ENCODE data around the gene C5AR1. TPM values are rescaled to one million over a fixed set of nuclear protein-coding genes. Genes with fewer than 3 reads are reported as not detected.

The C5AR1 gene
- total and polyA plus RNA-seq, 9 of the 15 experiments (the other 6 are each of a cell fraction or from before 2014, with no cell fraction given) = 0.06 to 1.6 (median 0.28) TPM; not detected in 3

- TF ChIP-seq BDP1 (IDR thresholded peaks at IDR 0.05; ENCODE audit: insufficient read depth, insufficient read length) = no peak
- TF ChIP-seq THAP7 (CRISPR knock-in tag; IDR thresholded peaks at IDR 0.05) = no peak
- TF ChIP-seq ARID1B (IDR thresholded peaks at IDR 0.05) = peak; percentile 86
- no peak for TF ChIP-seq CBX5 (IDR thresholded peaks at IDR 0.05; ENCODE audit: borderline replicate concordance, low read depth)
- no peak for TF ChIP-seq PHF20 (IDR thresholded peaks at IDR 0.05; ENCODE audit: partially characterized antibody)
- TF ChIP-seq MAFG (tag; conservative IDR thresholded peaks at IDR 0.05) = peak; percentile 87
- TF ChIP-seq ELK1 (CRISPR knock-in tag; IDR thresholded peaks at IDR 0.05) = no peak
- peak; percentile 89; the same call in 1 of the 2 replicates for TF ChIP-seq SMARCA5 (IDR thresholded peaks at IDR 0.05)
- TF ChIP-seq FOXJ2 (tag; IDR thresholded peaks at IDR 0.05) = no peak; the same call in 1 of the 2 replicates
- no peak for TF ChIP-seq SMAD3 (CRISPR knock-in tag; conservative IDR thresholded peaks at IDR 0.05)
- TF ChIP-seq ETV5 (CRISPR knock-in tag; IDR thresholded peaks at IDR 0.05; ENCODE audit: low read depth) = no peak
- no peak for TF ChIP-seq NCOA4 (IDR thresholded peaks at IDR 0.05; ENCODE audit: partially characterized antibody)
- no peak for TF ChIP-seq ELK3 (CRISPR knock-in tag; IDR thresholded peaks at IDR 0.05)
- TF ChIP-seq LCOR (CRISPR knock-in tag; IDR thresholded peaks at IDR 0.05) = 0 out of 2 replicates have a peak, but pooled peaks have one; percentile 58
- no peak for TF ChIP-seq ZBTB7A (IDR thresholded peaks at IDR 0.05; ENCODE audit: borderline replicate concordance, control insufficient read depth, low read depth, low read length)
- TF ChIP-seq HNRNPLL (IDR thresholded peaks at IDR 0.05; ENCODE audit: low read depth, low read length, poor library complexity, severe bottlenecking) = no peak
- no peak for TF ChIP-seq ZNF830 (CRISPR knock-in tag; IDR thresholded peaks at IDR 0.05)
- TF ChIP-seq GATA2 (CRISPR knock-in tag; IDR thresholded peaks at IDR 0.05) = no peak
- peak; percentile 9 for TF ChIP-seq TBP (optimal IDR thresholded peaks at IDR 0.05; ENCODE audit: low read depth, low read length)
- no peak for TF ChIP-seq RBFOX2 (IDR thresholded peaks at IDR 0.05; ENCODE audit: low read depth, low read length)
- no peak for TF ChIP-seq ZNF121 (CRISPR knock-in tag; conservative IDR thresholded peaks at IDR 0.05)
- TF ChIP-seq STAT6 (CRISPR knock-in tag; IDR thresholded peaks at IDR 0.05) = no peak
- no peak for TF ChIP-seq HMGN3 (IDR thresholded peaks at IDR 0.05; ENCODE audit: borderline replicate concordance, extremely low read depth, insufficient read length, low read depth, low read length)
- TF ChIP-seq SMAD1 (IDR thresholded peaks at IDR 0.05; ENCODE audit: low read depth, low read length, partially characterized antibody) = no peak
Measured at GRCh38 chr19:47315125-47315821, 5.6 kb downstream of the C5AR1 start (continued).

Data from K562 (cell line).